ENCODE results near the gene ANKLE1. TPM values are rescaled to one million over a fixed set of nuclear protein-coding genes. Genes with fewer than 3 reads are reported as not detected.

ANKLE1 gene
- total and polyA plus RNA-seq, 2 donors (not counting 3 experiments of a cell fraction or from before 2014, with no cell fraction given) = 1.9 to 3.1 TPM

DNA sequence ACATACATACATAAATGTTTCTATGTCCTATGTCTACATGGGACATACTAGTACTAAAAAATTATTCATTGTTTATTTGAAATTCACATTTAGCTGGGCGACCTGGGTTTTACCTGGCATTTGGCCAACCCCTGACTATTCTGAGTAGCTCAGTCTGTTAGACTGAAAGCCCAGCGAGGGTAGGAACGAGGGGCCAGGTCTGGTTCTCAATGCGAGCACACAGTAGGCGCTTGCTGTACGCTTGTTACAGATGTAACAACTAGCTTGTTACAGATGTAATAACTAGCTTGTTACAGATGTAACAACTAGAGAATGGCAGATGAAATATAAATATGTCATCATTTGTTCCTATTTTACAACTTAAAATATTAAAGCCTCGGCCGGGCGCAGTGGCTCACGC lies 53.9 kb downstream of the ANKLE1 start:
- Histone ChIP-seq H2AFZ (ENCODE audit: low read depth, low read length) (no peak overlapping the region), H3K27me3 (ENCODE audit: control insufficient read depth in 2 of 2, insufficient read depth in 2 of 2, low read length in 2 of 2) (peaks cover 0 to 3% of the 10 kb centered on the region in 2 experiments), H4K20me1 (replicated peaks; ENCODE audit: control insufficient read depth, extremely low read depth, insufficient read depth, low read length) (no peaks in the 10 kb centered on the region), H3K9ac (replicated peaks; ENCODE audit: extremely low read depth, insufficient read depth, low read length) (no peak overlapping the region), H3K27ac (ENCODE audit: insufficient read depth, low read depth, low read length) (no peak overlapping the region), H3K36me3 (ENCODE audit: control insufficient read depth in 2 of 2, extremely low read depth in 1 of 2, insufficient read depth in 2 of 2, low read length in 2 of 2) (no peaks in the 10 kb centered on the region), H3K9me3 (replicated peaks; ENCODE audit: control insufficient read depth, insufficient read depth, low read length) (no peaks in the 10 kb centered on the region), H3K4me2 (ENCODE audit: insufficient read depth, low read length) (no peak overlapping the region), H3K79me2 (ENCODE audit: control insufficient read depth, insufficient read depth, low read length) (peaks cover 4% of the 10 kb centered on the region), H3K9me1 (replicated peaks; ENCODE audit: control insufficient read depth, extremely low read depth, insufficient read depth, low read length) (no peaks in the 10 kb centered on the region), H3K4me1 (ENCODE audit: control insufficient read depth, extremely low read depth, insufficient read depth, low read length) (peaks cover 14% of the 10 kb centered on the region), H3K4me3 (replicated peaks in 1 of 3; ENCODE audit: insufficient read depth in 1 of 3, low read depth in 1 of 3, low read length in 3 of 3) (no peak overlapping the region)
- ChIA-PET CTCF (interaction anchor here (1.3 to 2.6 kb wide), 5 partner anchors 30 to 54 kb away, joined by 3 to 10 read pairs (median 5); partner anchors contain the start of gene MRPL34), POLR2A (no interaction called here)
- no TSS peak for BruUV-seq (replicated peaks)
- TF ChIP-seq MYC (IDR thresholded peaks at IDR 0.05; ENCODE audit: low read depth, low read length) (no peak), GATA2 (IDR thresholded peaks at IDR 0.05; ENCODE audit: insufficient read depth, insufficient read length, low read depth, low read length) (no peak), JUN (IDR thresholded peaks at IDR 0.05; ENCODE audit: borderline replicate concordance, insufficient read depth, insufficient read length, low read depth) (no peak), POLR2A (IDR thresholded peaks at IDR 0.05; ENCODE audit: low read depth, low read length) (no peak), POLR2AphosphoS5 (IDR thresholded peaks at IDR 0.05; ENCODE audit: insufficient read depth, low read depth, low read length) (no peak), FOS (IDR thresholded peaks at IDR 0.05; ENCODE audit: borderline replicate concordance, insufficient read depth, low read length) (no peak), EZH2 (IDR thresholded peaks at IDR 0.05; ENCODE audit: borderline replicate concordance, low read depth, low read length, severe bottlenecking) (no peak)
- TF ChIP-seq, protein P1, sequence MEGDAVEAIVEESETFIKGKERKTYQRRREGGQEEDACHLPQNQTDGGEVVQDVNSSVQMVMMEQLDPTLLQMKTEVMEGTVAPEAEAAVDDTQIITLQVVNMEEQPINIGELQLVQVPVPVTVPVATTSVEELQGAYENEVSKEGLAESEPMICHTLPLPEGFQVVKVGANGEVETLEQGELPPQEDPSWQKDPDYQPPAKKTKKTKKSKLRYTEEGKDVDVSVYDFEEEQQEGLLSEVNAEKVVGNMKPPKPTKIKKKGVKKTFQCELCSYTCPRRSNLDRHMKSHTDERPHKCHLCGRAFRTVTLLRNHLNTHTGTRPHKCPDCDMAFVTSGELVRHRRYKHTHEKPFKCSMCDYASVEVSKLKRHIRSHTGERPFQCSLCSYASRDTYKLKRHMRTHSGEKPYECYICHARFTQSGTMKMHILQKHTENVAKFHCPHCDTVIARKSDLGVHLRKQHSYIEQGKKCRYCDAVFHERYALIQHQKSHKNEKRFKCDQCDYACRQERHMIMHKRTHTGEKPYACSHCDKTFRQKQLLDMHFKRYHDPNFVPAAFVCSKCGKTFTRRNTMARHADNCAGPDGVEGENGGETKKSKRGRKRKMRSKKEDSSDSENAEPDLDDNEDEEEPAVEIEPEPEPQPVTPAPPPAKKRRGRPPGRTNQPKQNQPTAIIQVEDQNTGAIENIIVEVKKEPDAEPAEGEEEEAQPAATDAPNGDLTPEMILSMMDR (IDR thresholded peaks at IDR 0.05; ENCODE audit: extremely low read depth in 1 of 2, insufficient read depth in 1 of 2, low read depth in 1 of 2, low read length in 2 of 2) = no peak
- TF ChIP-seq, protein P2, sequence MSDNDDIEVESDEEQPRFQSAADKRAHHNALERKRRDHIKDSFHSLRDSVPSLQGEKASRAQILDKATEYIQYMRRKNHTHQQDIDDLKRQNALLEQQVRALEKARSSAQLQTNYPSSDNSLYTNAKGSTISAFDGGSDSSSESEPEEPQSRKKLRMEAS (IDR thresholded peaks at IDR 0.05; ENCODE audit: insufficient read depth, insufficient read length) = no peak
- intact Hi-C loops (cut with micrococcal nuclease) = no loop called here
- no peak for DNase-seq (ENCODE audit: low read depth, low spot score)
- dilution Hi-C loops (cut with MboI; ENCODE audit: extremely low pct_ligation_motif_present, low sequenced_read_pairs) = no loop called here
- FAIRE-seq = no peak

Other genes starting within 250 kb of the ANKLE1 start
- gene HAUS8, start 206.4 kb upstream of the ANKLE1 start, total RNA-seq = 23.4 and 30.3 TPM in 2 replicates
- 9.0 and 9.6 TPM in 2 replicates for gene HAUS8, start 206.4 kb upstream of the ANKLE1 start, polyA plus RNA-seq
- 119 and 124 TPM in 2 replicates for gene MYO9B, start 206.1 kb upstream of the ANKLE1 start, total RNA-seq
- gene MYO9B, start 206.1 kb upstream of the ANKLE1 start, polyA plus RNA-seq = 64.4 and 69.8 TPM in 2 replicates
- 21.2 and 21.3 TPM in 2 replicates for gene USE1, start 66.5 kb upstream of the ANKLE1 start, total RNA-seq
- 27.6 and 29.8 TPM in 2 replicates for gene USE1, start 66.5 kb upstream of the ANKLE1 start, polyA plus RNA-seq
- 12.5 and 13.0 TPM in 2 replicates for gene OCEL1, start 55.7 kb upstream of the ANKLE1 start, total RNA-seq
- 7.4 and 7.7 TPM in 2 replicates for gene OCEL1, start 55.7 kb upstream of the ANKLE1 start, polyA plus RNA-seq
- 36.1 and 39.2 TPM in 2 replicates for gene NR2F6, start 36.0 kb upstream of the ANKLE1 start, total RNA-seq
- gene NR2F6, start 36.0 kb upstream of the ANKLE1 start, polyA plus RNA-seq = 38.9 and 53.7 TPM in 2 replicates
- gene USHBP1, start 17.2 kb upstream of the ANKLE1 start, total RNA-seq = 14.8 and 19.4 TPM in 2 replicates
- gene USHBP1, start 17.2 kb upstream of the ANKLE1 start, polyA plus RNA-seq = 16.2 and 20.4 TPM in 2 replicates
- 110 and 118 TPM in 2 replicates for gene BABAM1, start 14.5 kb upstream of the ANKLE1 start, total RNA-seq
- gene BABAM1, start 14.5 kb upstream of the ANKLE1 start, polyA plus RNA-seq = 129 and 140 TPM in 2 replicates
- gene ABHD8, start 21.5 kb downstream of the ANKLE1 start, total RNA-seq = 5.9 and 6.8 TPM in 2 replicates
- gene ABHD8, start 21.5 kb downstream of the ANKLE1 start, polyA plus RNA-seq = 8.7 and 12.7 TPM in 2 replicates
- 55.7 and 61.6 TPM in 2 replicates for gene MRPL34, start 24.0 kb downstream of the ANKLE1 start, total RNA-seq
- 45.5 and 50.1 TPM in 2 replicates for gene MRPL34, start 24.0 kb downstream of the ANKLE1 start, polyA plus RNA-seq
- 64.7 and 81.1 TPM in 2 replicates for gene DDA1, start 27.7 kb downstream of the ANKLE1 start, total RNA-seq
- 52.9 and 60.5 TPM in 2 replicates for gene DDA1, start 27.7 kb downstream of the ANKLE1 start, polyA plus RNA-seq
- gene ANO8, start 53.0 kb downstream of the ANKLE1 start, total RNA-seq = 6.8 and 7.5 TPM in 2 replicates
- 3.5 and 3.8 TPM in 2 replicates for gene ANO8, start 53.0 kb downstream of the ANKLE1 start, polyA plus RNA-seq
- gene GTPBP3, start 55.7 kb downstream of the ANKLE1 start, total RNA-seq = 28.1 and 34.7 TPM in 2 replicates
- gene GTPBP3, start 55.7 kb downstream of the ANKLE1 start, polyA plus RNA-seq = 12.7 and 15.4 TPM in 2 replicates
- 5.7 and 11.1 TPM in 2 replicates for gene PLVAP, start 95.4 kb downstream of the ANKLE1 start, total RNA-seq
- gene PLVAP, start 95.4 kb downstream of the ANKLE1 start, polyA plus RNA-seq = 16.9 and 19.9 TPM in 2 replicates
- not detected in 2 replicates for gene CCDC194, start 112.3 kb downstream of the ANKLE1 start, total RNA-seq
- 0.11 and 0.12 TPM in 2 replicates for gene CCDC194, start 112.3 kb downstream of the ANKLE1 start, polyA plus RNA-seq
- 20.7 and 21.2 TPM in 2 replicates for gene BST2, start 123.7 kb downstream of the ANKLE1 start, total RNA-seq
- gene BST2, start 123.7 kb downstream of the ANKLE1 start, polyA plus RNA-seq = 145 and 146 TPM in 2 replicates
- gene MVB12A, start 138.1 kb downstream of the ANKLE1 start, total RNA-seq = 58.1 and 63.3 TPM in 2 replicates
- gene MVB12A, start 138.1 kb downstream of the ANKLE1 start, polyA plus RNA-seq = 88.8 and 109 TPM in 2 replicates
- gene TMEM221, start 166.8 kb downstream of the ANKLE1 start, total RNA-seq = not detected in 2 replicates
- 0.06 and 0.08 TPM in 2 replicates for gene TMEM221, start 166.8 kb downstream of the ANKLE1 start, polyA plus RNA-seq
- not detected in 2 replicates for gene NXNL1, start 179.0 kb downstream of the ANKLE1 start, total RNA-seq
- gene NXNL1, start 179.0 kb downstream of the ANKLE1 start, polyA plus RNA-seq = not detected in 2 replicates
- gene SLC27A1, start 188.6 kb downstream of the ANKLE1 start, total RNA-seq = 13.5 and 14.9 TPM in 2 replicates
- 10.4 and 11.9 TPM in 2 replicates for gene SLC27A1, start 188.6 kb downstream of the ANKLE1 start, polyA plus RNA-seq
- 99.2 and 110 TPM in 2 replicates for gene PGLS, start 229.7 kb downstream of the ANKLE1 start, total RNA-seq
- 139 and 204 TPM in 2 replicates for gene PGLS, start 229.7 kb downstream of the ANKLE1 start, polyA plus RNA-seq